Heart left ventricle (tissue), 13 donors: ENCODE measurements around the gene ADAM8.
"Not testable (repeated sequence)": the region's sequence is repeated elsewhere in the genome, so short reads cannot be mapped to it uniquely, and the experiment has no call there.

Source experiments
- POLR2A ChIP-seq, 2 donors: fragments of 450-650 bp; IDR thresholded peaks; one replicate each; pipeline ENCODE4 v1.6.1; 2017; ENCODE audit warnings: antibody characterized with exemption in 2 of 2, mild to moderate bottlenecking in 2 of 2, moderate library complexity in 2 of 2
- TF ChIP-seq, protein P1 (sequence below), 12 donors: fragments of 200-600 bp; sonication (generic) in 4 of 12; IDR thresholded peaks; one replicate each; pipeline versions ENCODE4 v1.5.0 to v1.8.0; 2018 to 2022; ENCODE audit warnings: antibody characterized with exemption in 12 of 12, mild to moderate bottlenecking in 5 of 12
- donor health status: ischemic (EF 13 %, LVEDD 7.1; RV severe dilation, severe dysfunction).
- donor health status: DM: no; HTN: yes; CAD: no.
- donor health status: DM: no; HTN: no; CAD: no.
- donor health status: ischemic (EF 25% LVEDD 6.9; RV normal size, moderate dysfunction).
- donor health status: ischemic (EF 25% LVEDD 5.7; RV mildly dilated, moderate dysfunction).
- donor health status: ischemic (EF 35%, LVEDD 5.7; RV mildly dilated, moderate dysfunction).
- donor health status: nonischemic (EF 11% LVEDD 7.7; RV severe dilation, severe dysfunction).
- donor health status: DM: yes; HTN: yes; CAD: no.
- donor health status: PGD.
- donor health status: ischemic (EF 29% LVEDD 5.4; RV normal size, mild dysfunction).
- donor health status: nonischemic (EF 23%, LVEDD 6.1; RV moderate dilation, normal function).

DNA sequence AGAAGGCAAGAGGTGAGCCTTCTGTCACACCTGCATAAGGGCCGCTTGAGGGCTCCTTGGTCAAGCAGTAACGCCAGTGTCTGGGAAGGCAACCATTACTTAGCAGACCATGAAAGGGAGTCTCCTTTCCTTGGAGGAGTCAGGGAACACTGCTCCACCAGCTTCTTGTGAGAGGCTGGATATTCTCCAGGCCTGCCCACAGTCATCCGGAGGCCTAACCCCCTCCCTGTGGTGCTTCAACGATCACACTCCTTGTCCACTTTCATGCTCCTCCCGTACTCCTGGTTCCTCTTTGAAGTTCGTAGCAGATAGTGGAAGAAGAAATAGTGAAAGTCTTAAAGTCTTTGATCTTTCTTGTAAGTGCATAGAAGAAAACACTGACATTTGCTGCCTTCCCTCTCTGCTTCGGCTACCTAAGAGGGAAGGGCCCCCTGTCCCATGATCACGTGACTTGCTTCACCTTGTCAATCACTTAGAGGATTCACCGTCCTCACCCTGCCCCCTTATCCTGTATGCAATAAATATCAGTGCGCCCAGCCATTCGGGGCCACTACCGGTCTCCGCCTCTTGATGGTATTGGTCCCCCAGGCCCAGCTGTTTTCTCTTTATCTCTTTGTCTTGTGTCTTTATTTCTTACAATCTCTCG lies 45.5 kb upstream of the ADAM8 start:
- TF ChIP-seq POLR2A (IDR thresholded peaks at IDR 0.05) = not testable (repeated sequence)
- TF ChIP-seq, protein P1, sequence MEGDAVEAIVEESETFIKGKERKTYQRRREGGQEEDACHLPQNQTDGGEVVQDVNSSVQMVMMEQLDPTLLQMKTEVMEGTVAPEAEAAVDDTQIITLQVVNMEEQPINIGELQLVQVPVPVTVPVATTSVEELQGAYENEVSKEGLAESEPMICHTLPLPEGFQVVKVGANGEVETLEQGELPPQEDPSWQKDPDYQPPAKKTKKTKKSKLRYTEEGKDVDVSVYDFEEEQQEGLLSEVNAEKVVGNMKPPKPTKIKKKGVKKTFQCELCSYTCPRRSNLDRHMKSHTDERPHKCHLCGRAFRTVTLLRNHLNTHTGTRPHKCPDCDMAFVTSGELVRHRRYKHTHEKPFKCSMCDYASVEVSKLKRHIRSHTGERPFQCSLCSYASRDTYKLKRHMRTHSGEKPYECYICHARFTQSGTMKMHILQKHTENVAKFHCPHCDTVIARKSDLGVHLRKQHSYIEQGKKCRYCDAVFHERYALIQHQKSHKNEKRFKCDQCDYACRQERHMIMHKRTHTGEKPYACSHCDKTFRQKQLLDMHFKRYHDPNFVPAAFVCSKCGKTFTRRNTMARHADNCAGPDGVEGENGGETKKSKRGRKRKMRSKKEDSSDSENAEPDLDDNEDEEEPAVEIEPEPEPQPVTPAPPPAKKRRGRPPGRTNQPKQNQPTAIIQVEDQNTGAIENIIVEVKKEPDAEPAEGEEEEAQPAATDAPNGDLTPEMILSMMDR (IDR thresholded peaks at IDR 0.05) = not testable (repeated sequence)
